ENCODE results near the gene HES2. TPM values are rescaled to one million over a fixed set of nuclear protein-coding genes. Genes with fewer than 3 reads are reported as not detected.
"Not testable (repeated sequence)": the region's sequence is repeated elsewhere in the genome, so short reads cannot be mapped to it uniquely, and the experiment has no call there.

Gene HES2
- total RNA-seq, 1 donor from 2014 or later: not detected

DNA sequence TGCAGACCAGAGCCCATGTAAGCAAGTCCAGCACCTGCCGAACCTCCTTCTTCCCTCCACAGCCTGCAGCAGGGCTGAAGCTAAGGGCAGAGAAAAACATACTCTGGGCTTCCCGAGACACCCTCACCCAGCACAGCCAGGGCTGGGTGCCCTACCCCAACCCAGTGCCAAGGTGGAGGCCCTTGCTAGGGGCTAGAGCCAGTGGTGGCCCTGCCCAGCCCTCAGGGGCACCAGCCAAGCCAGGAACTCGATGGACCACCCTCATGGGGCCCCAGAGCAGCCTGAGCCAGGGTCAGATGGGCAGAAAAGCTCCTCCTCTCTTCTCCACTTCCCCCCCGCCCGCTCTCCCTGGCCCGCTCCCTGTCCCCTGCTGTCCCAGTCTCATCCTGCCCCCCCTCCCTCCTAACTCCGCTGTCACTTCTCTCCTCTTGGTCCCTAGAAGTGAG, 30.3 kb upstream of the HES2 start:
- no peak overlapping the region for H3K27ac ChIP-seq
- TF ChIP-seq, protein P1, sequence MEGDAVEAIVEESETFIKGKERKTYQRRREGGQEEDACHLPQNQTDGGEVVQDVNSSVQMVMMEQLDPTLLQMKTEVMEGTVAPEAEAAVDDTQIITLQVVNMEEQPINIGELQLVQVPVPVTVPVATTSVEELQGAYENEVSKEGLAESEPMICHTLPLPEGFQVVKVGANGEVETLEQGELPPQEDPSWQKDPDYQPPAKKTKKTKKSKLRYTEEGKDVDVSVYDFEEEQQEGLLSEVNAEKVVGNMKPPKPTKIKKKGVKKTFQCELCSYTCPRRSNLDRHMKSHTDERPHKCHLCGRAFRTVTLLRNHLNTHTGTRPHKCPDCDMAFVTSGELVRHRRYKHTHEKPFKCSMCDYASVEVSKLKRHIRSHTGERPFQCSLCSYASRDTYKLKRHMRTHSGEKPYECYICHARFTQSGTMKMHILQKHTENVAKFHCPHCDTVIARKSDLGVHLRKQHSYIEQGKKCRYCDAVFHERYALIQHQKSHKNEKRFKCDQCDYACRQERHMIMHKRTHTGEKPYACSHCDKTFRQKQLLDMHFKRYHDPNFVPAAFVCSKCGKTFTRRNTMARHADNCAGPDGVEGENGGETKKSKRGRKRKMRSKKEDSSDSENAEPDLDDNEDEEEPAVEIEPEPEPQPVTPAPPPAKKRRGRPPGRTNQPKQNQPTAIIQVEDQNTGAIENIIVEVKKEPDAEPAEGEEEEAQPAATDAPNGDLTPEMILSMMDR (IDR thresholded peaks at IDR 0.05): no peak
- no peaks in the 10 kb centered on the region for H3K9me3 ChIP-seq
- H3K4me3 ChIP-seq: no peak overlapping the region
- peaks cover 0 to 3% of the 10 kb centered on the region in 2 donors for H3K4me1 ChIP-seq
- intact Hi-C loops (cut with DNase I): no loop called here
- no peaks in the 10 kb centered on the region for H3K36me3 ChIP-seq
- peaks cover 25% of the 10 kb centered on the region for H3K27me3 ChIP-seq
- no peak for DNase-seq (ENCODE audit: low spot score in 2 of 2)

DNA sequence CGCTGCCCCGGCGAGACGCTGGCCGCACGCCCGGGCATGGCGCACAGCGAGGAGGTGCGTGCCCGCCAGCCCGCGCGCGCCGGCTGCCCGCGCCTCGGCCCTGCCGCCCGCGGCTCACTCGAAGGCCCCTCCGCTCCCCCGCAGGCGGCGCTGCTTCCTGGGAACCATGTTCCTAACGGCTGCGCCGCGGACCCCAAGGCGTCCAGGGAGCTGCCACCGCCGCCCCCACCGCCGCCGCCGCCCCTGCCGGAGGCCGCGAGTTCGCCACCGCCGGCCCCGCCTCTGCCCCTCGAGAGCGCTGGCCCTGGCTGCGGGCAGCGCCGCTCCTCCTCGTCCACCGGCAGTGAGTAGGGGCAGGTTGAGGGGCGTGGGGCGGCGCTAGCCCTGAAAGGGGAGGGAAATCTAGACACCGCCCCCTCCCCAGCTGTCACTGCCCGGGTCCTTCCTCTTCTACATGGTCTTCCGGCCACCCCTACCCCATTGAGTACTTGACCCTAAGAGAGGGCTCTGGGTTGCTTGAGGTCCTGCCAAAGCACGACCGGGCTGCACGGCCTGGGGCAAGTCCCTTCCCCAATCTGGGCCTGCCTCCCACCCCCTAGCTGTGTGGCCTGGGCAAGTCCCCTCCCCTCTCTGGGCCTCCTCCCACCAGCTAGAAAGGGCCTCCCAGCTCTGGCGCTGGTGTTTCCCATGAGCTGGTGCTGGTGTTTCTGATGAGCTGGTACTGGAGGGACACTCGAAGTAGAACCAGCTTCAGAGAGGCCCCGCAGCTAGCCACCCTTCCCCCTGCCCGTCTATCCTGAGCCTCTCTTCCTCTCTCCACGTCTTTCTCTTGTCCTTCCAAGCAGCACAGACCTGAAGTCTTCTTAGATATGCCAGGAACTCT, 29.3 kb upstream of the HES2 start:
- Histone ChIP-seq H3K36me3 (no peaks in the 10 kb centered on the region), H3K27ac (no peak overlapping the region), H3K27me3 (peaks cover 25% of the 10 kb centered on the region), H3K4me3 (peak overlapping the region; percentile 2 to 58), H3K4me1 (peaks cover 0 to 3% of the 10 kb centered on the region in 2 donors), H3K9me3 (no peaks in the 10 kb centered on the region)
- intact Hi-C loops (cut with DNase I): no loop called here
- TF ChIP-seq, protein P1 (IDR thresholded peaks at IDR 0.05): no peak
- DNase-seq (ENCODE audit: low spot score in 2 of 2): no peak

DNA sequence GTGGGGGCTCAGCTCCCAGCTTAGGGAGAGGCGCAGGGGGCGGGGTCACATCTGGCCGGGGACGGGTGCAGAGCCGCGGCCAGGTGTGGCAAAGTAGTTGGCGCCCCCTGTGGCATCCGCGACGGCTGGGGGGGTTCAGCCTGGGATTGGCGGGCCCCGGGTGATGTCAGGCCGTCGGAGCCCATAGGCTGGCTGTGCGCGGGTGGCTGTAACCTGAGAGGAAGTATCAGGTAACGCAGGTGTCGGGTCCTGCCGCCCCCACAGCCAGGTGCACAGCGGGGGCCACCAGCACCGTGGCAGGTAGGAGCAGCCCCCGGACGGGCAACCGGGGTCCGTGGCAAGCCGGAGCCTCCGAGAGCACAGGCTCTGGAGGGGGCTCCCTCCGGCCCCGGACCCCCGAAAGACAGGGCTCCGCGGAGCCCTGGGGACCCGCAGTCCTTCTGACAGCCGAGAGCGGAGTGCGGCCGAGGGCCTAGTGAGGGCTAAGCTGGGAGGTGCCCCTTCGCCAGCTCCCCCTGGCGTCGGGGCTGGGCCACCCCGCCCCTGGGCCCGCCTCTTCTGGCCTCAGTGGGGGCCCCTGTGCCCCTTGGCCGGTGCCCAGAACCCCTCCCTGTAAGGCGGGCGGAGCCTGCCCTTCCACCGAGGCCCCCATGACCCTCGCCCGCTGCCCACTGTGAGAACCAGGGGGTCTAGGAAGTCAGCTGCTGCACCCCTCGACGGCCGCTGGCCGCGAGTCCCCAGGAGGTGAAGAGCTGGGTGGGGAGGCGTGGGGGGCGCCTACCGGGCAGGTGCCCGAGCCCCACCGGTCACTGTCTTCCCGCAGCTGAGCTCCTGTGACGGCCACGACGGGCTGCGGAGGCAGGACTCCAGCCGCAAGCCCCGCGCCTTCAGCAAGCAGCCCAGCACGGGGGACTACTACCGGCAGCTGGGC, 28.4 kb upstream of the HES2 start:
- Histone ChIP-seq H3K27me3 (peaks cover 25% of the 10 kb centered on the region), H3K4me3 (peak overlapping the region; percentile 2 to 58), H3K36me3 (no peaks in the 10 kb centered on the region), H3K9me3 (no peaks in the 10 kb centered on the region), H3K4me1 (peaks cover 0 to 3% of the 10 kb centered on the region in 2 donors), H3K27ac (no peak overlapping the region)
- no peak for DNase-seq (ENCODE audit: low spot score in 2 of 2)
- intact Hi-C loops (cut with DNase I): no loop called here
- TF ChIP-seq, protein P1 (IDR thresholded peaks at IDR 0.05): no peak

DNA sequence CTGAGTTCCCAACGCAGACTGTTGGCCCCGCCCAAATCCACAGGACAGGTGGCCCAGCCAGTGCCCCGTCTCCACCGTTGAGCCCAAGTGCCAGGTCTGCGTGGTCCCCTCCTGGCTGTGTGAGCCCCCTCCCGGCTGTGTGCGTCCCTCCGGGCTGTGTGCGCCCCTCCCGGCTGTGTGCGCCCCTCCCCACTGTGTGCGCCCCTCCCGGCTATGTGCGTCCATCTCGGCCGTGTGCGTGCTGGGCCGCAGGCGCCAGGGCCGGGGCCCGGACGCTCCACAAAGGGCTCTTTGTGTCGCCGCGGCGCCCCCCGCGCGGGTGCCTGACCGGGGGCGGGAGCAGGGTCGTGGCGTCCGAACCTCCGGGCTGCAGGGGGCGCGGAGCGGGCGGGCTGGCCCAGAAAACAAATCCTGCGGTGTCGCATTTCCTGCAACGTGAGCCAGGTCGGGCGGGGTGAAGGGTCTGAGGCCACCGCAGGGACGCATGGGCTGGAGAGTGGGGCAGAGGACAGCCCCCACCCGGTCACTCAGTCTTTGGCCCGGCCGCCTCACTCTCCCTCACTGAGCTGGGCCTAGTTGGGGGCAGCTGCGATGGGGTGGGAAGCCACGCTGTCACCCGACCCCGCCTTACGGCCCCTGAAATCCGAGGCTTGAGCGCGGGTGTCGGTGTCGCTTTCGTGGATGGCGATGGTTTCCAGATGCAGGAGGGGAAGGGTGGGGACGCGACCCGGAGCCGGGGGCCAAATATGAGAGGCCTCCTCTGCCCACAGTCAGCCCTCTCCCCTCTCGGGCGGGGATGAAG, 27.5 kb upstream of the HES2 start:
- Histone ChIP-seq H3K27ac (no peak overlapping the region), H3K4me1 (peaks cover 0 to 3% of the 10 kb centered on the region in 2 donors), H3K36me3 (no peaks in the 10 kb centered on the region), H3K27me3 (peaks cover 25% of the 10 kb centered on the region), H3K9me3 (no peaks in the 10 kb centered on the region), H3K4me3 (no peak overlapping the region)
- intact Hi-C loops (cut with DNase I): no loop called here
- DNase-seq (ENCODE audit: low spot score in 2 of 2): no peak
- TF ChIP-seq, protein P1 (IDR thresholded peaks at IDR 0.05): no peak

DNA sequence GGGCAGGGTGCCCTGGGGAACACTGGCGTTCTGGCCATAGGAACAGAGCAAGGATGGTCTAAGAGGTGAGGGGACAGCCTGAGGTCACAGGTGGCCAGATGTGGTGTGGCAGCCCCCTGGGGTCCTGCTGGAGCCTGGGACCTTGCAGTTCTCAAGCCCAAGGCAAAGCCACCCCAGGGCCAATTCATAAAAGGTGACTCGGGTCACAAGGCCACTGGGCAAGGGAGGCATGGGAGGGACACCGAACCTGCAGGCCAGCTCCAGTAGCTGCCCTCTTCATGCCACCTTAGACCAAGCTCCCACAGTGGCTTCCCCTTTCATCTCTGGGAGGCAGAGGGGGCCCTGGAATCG, 26.9 kb upstream of the HES2 start:
- H3K4me3 ChIP-seq: no peak overlapping the region
- H3K27me3 ChIP-seq: peaks cover 23% of the 10 kb centered on the region
- no peaks in the 10 kb centered on the region for H3K9me3 ChIP-seq
- intact Hi-C loops (cut with DNase I): no loop called here
- H3K27ac ChIP-seq: no peak overlapping the region
- no peaks in the 10 kb centered on the region for H3K36me3 ChIP-seq
- DNase-seq (ENCODE audit: low spot score in 2 of 2): no peak
- H3K4me1 ChIP-seq: peaks cover 0 to 3% of the 10 kb centered on the region in 2 donors
- TF ChIP-seq, protein P1 (IDR thresholded peaks at IDR 0.05): no peak

DNA sequence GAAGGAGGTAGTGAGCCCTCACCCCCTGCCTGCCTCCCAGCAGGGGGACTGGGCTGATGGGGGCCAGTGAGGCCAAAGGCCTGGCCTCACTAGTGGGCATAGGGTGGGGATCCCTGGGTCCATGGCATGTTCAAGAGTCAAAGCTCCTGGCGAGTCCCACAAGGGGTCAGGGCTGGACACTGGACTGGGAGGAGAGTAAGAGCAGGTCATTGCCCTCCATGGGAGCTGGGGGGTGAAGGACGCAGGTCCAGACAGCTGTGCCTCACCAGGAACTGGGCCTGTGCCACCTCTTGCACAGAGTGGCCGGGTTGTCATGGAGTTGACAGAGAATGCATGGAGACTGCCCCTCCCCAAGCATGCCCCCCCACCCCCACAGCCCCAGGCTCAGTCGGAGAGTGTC, 26.2 kb upstream of the HES2 start:
- H3K36me3 ChIP-seq; DNase-seq (ENCODE audit: low spot score in 2 of 2); H3K4me1 ChIP-seq; H3K9me3 ChIP-seq; H3K4me3 ChIP-seq; intact Hi-C loops (cut with DNase I); H3K27ac ChIP-seq: not testable (repeated sequence)
- peaks cover 21% of the 10 kb centered on the region for H3K27me3 ChIP-seq

All from ascending aorta (tissue), 2 donors.